Keratinocyte (primary cell): ENCODE results near the gene TIGIT. TPM values are rescaled to one million over a fixed set of nuclear protein-coding genes. Genes with fewer than 3 reads are reported as not detected.

Experiments used
- DNase-seq: peaks from one replicate; pipeline ENCODE4 v3.0.0-alpha.2; 2011; ENCODE audit warnings: low read depth, missing footprints, low spot score
- FAIRE-seq: peaks from 2 replicates; lab custom pipeline; 2011; peaks lifted over from hg19 to GRCh38; lab: Jason Lieb, UNC
- H2AFZ ChIP-seq: 2 replicates; pipeline ENCODE4 v1.6.0; 2012; ENCODE audit warnings: low read length, control low read depth, inconsistent platforms; ENCODE audit not compliant: control insufficient read depth
- H3K27ac ChIP-seq: 2 replicates; pipeline ENCODE4 v1.5.1; 2011; ENCODE audit warnings: low read length; ENCODE audit not compliant: control insufficient read depth, insufficient read depth
- H3K27me3 ChIP-seq: 3 replicates; pipeline ENCODE4 v1.6.0; 2011; ENCODE audit warnings: low read length; ENCODE audit not compliant: control insufficient read depth, insufficient read depth; ENCODE audit errors: extremely low read depth
- H3K36me3 ChIP-seq, 2 experiments: 2 replicates in 1 of 2; 3 replicates in 1 of 2; pipeline ENCODE4 v1.5.1; 2011; ENCODE audit warnings: low read length in 2 of 2, mild to moderate bottlenecking in 1 of 2; ENCODE audit not compliant: control insufficient read depth in 2 of 2, insufficient read depth in 2 of 2; ENCODE audit errors: extremely low read depth in 1 of 2
- H3K4me1 ChIP-seq: 3 replicates; pipeline ENCODE4 v1.5.1; 2011; ENCODE audit warnings: low read length; ENCODE audit not compliant: control insufficient read depth, insufficient read depth; ENCODE audit errors: extremely low read depth
- H3K4me2 ChIP-seq: 3 replicates; pipeline ENCODE4 v1.6.0; 2011; ENCODE audit warnings: low read depth, low read length; ENCODE audit not compliant: control insufficient read depth, insufficient read depth; ENCODE audit errors: extremely low read depth
- H3K4me3 ChIP-seq, 3 experiments: fragments of 200-600 bp in 1 of 3; sonication (generic) in 1 of 3; 2 replicates in 2 of 3; 3 replicates in 1 of 3; pipeline ENCODE4 v1.5.1; 2011 to 2016; ENCODE audit warnings: low read length in 3 of 3, mild to moderate bottlenecking in 3 of 3, control low read depth in 2 of 3, inconsistent platforms in 1 of 3, low read depth in 1 of 3, mixed read lengths in 1 of 3, mixed run types in 1 of 3, moderate library complexity in 1 of 3; ENCODE audit not compliant: control insufficient read depth in 2 of 3, insufficient read depth in 2 of 3; ENCODE audit errors: extremely low read depth in 1 of 3
- H3K79me2 ChIP-seq: 2 replicates; pipeline ENCODE4 v1.6.0; 2012; ENCODE audit warnings: low read length; ENCODE audit not compliant: control insufficient read depth, insufficient read depth
- H3K9ac ChIP-seq: 3 replicates; pipeline ENCODE4 v1.6.0; 2011; ENCODE audit warnings: low read length; ENCODE audit not compliant: control insufficient read depth, insufficient read depth; ENCODE audit errors: extremely low read depth
- H3K9me1 ChIP-seq: 3 replicates; pipeline ENCODE4 v1.6.0; 2011; ENCODE audit warnings: low read length; ENCODE audit not compliant: control insufficient read depth, insufficient read depth; ENCODE audit errors: extremely low read depth
- H3K9me3 ChIP-seq: 2 replicates; pipeline ENCODE4 v1.5.1; 2012; ENCODE audit warnings: low read depth, low read length; ENCODE audit not compliant: control insufficient read depth
- H4K20me1 ChIP-seq: 3 replicates; pipeline ENCODE4 v1.6.0; 2011; ENCODE audit warnings: low read length; ENCODE audit not compliant: control insufficient read depth, insufficient read depth; ENCODE audit errors: extremely low read depth
- CTCF ChIP-seq, 3 experiments: IDR thresholded peaks in 1 of 3; conservative IDR thresholded peaks in 1 of 3; optimal IDR thresholded peaks in 1 of 3; 2 replicates in 2 of 3; 3 replicates in 1 of 3; pipeline versions ENCODE3 to v1.5.1; 2011; ENCODE audit warnings: low read length in 3 of 3, mild to moderate bottlenecking in 3 of 3, moderate library complexity in 2 of 3, control low read depth in 1 of 3, inconsistent platforms in 1 of 3; ENCODE audit not compliant: insufficient read depth in 2 of 3; ENCODE audit errors: extremely low read depth in 1 of 3
- EZH2 ChIP-seq: IDR thresholded peaks from one replicate; pipeline ENCODE4 v1.6.1; 2012; ENCODE audit warnings: inconsistent platforms, mild to moderate bottlenecking, low read length, moderate library complexity
- dilution Hi-C: fragments of 300-500 bp; cut with MboI; formaldehyde crosslinking; loops from one replicate; pipeline ENCODE4 v1.7.0; 2020; ENCODE audit warnings: low sequenced_read_pairs; ENCODE audit not compliant: extremely low pct_ligation_motif_present
- polyA plus RNA-seq, 5 experiments: library from polyadenylated mRNA; depleted of rRNA in 3 of 5; stranded (reverse) in 3 of 5; stranded (forward) in 1 of 5; unstranded in 1 of 5; fragments of >200 nt; gene quantifications; 1 replicate in 1 of 5; 2 replicates in 3 of 5; 3 replicates in 1 of 5; pipeline versions ENCODE4 v1.2.1 to v1.2.3, GENCODE V29; 2011 to 2012; ENCODE audit warnings: missing spikeins in 2 of 5, low read depth in 1 of 5, low replicate concordance in 1 of 5

Gene TIGIT
- polyA plus RNA-seq, 1 donor (not counting 4 experiments of a cell fraction or from before 2014, with no cell fraction given): not detected

GRCh38 chr3:114319453-114319852, 25.6 kb downstream of the TIGIT start:
- TF ChIP-seq CTCF (optimal IDR thresholded peaks at IDR 0.05 in 1 of 3, IDR thresholded peaks at IDR 0.05 in 1 of 3, conservative IDR thresholded peaks at IDR 0.05 in 1 of 3; ENCODE audit: extremely low read depth in 1 of 3, insufficient read depth in 2 of 3, low read length in 3 of 3) (no peak), EZH2 (no peak)
- Histone ChIP-seq H3K27ac (no peak overlapping the region), H3K36me3 (no peaks in the 10 kb centered on the region), H3K4me1 (no peaks in the 10 kb centered on the region), H3K27me3 (no peaks in the 10 kb centered on the region), H3K79me2 (no peaks in the 10 kb centered on the region), H4K20me1 (no peaks in the 10 kb centered on the region), H3K4me3 (no peak overlapping the region), H3K4me2 (no peak overlapping the region), H2AFZ (no peak overlapping the region), H3K9me1 (no peaks in the 10 kb centered on the region), H3K9me3 (no peaks in the 10 kb centered on the region), H3K9ac (no peak overlapping the region)
- DNase-seq (no peak), FAIRE-seq (no peak)
- dilution Hi-C loops: no loop called here

- Histone ChIP-seq H2AFZ (no peak overlapping the region), H3K4me2 (no peak overlapping the region), H3K9me3 (no peaks in the 10 kb centered on the region), H3K4me3 (no peak overlapping the region), H3K79me2 (no peaks in the 10 kb centered on the region), H4K20me1 (no peaks in the 10 kb centered on the region), H3K27me3 (no peaks in the 10 kb centered on the region), H3K9ac (no peak overlapping the region), H3K9me1 (no peaks in the 10 kb centered on the region), H3K27ac (no peak overlapping the region), H3K36me3 (no peaks in the 10 kb centered on the region), H3K4me1 (no peaks in the 10 kb centered on the region)
- dilution Hi-C loops: no loop called here
- DNase-seq (no peak), FAIRE-seq (no peak)
- no peak for TF ChIP-seq CTCF (optimal IDR thresholded peaks at IDR 0.05 in 1 of 3, IDR thresholded peaks at IDR 0.05 in 1 of 3, conservative IDR thresholded peaks at IDR 0.05 in 1 of 3; ENCODE audit: extremely low read depth in 1 of 3, insufficient read depth in 2 of 3, low read length in 3 of 3)
- no peak for TF ChIP-seq EZH2
Observed at GRCh38 chr3:114320246-114320645, 26.4 kb downstream of the TIGIT start.
